OCI-LY7 (cell line): ENCODE data around the gene TYW1.
"Not testable (repeated sequence)": the region's sequence is repeated elsewhere in the genome, so short reads cannot be mapped to it uniquely, and the experiment has no call there.

ENCODE experiments used
- CTCF ChIP-seq: fragments of 200-600 bp; sonication (generic); conservative IDR thresholded peaks from 2 replicates; pipeline ENCODE4 v1.5.1; 2014; ENCODE audit warnings: mild to moderate bottlenecking, antibody characterized with exemption, low read length, moderate library complexity, mixed read lengths
- EZH2phosphoT487 ChIP-seq: fragments of 200-600 bp; sonication (generic); IDR thresholded peaks from 2 replicates; pipeline ENCODE4 v1.6.1; 2018; ENCODE audit warnings: low read depth, borderline replicate concordance, mild to moderate bottlenecking, mixed run types, antibody characterized with exemption, low read length, moderate library complexity, mixed read lengths

GRCh38 chr7:67042781-67043558 is 46.3 kb downstream of the TYW1 start:
- TF ChIP-seq CTCF, EZH2phosphoT487: not testable (repeated sequence)
